Measurements from ENCODE around the gene SEMA5B. TPM values are rescaled to one million over a fixed set of nuclear protein-coding genes. Genes with fewer than 3 reads are reported as not detected.

The SEMA5B gene
- total and polyA plus RNA-seq, 9 of the 15 experiments (the other 6 are each of a cell fraction or from before 2014, with no cell fraction given): not detected

GRCh38 chr3:122893754-122894668, 133.6 kb downstream of the SEMA5B start (continued):
- TF ChIP-seq, protein P1, sequence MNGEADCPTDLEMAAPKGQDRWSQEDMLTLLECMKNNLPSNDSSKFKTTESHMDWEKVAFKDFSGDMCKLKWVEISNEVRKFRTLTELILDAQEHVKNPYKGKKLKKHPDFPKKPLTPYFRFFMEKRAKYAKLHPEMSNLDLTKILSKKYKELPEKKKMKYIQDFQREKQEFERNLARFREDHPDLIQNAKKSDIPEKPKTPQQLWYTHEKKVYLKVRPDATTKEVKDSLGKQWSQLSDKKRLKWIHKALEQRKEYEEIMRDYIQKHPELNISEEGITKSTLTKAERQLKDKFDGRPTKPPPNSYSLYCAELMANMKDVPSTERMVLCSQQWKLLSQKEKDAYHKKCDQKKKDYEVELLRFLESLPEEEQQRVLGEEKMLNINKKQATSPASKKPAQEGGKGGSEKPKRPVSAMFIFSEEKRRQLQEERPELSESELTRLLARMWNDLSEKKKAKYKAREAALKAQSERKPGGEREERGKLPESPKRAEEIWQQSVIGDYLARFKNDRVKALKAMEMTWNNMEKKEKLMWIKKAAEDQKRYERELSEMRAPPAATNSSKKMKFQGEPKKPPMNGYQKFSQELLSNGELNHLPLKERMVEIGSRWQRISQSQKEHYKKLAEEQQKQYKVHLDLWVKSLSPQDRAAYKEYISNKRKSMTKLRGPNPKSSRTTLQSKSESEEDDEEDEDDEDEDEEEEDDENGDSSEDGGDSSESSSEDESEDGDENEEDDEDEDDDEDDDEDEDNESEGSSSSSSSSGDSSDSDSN (IDR thresholded peaks at IDR 0.05; ENCODE audit: borderline replicate concordance in 1 of 2, low read depth in 2 of 2, low read length in 2 of 2): no peak
- TF ChIP-seq ZNF133 (CRISPR knock-in tag; IDR thresholded peaks at IDR 0.05) (no peak), ZNF316 (IDR thresholded peaks at IDR 0.05) (peak; percentile 73)

GRCh38 chr3:122893282-122893681, 134.3 kb downstream of the SEMA5B start:
- no peak overlapping the region for H3K27ac ChIP-seq (ENCODE audit: extremely low read depth, low read depth, low read length)
- no peaks in the 10 kb centered on the region for H3K9me3 ChIP-seq (replicated peaks; ENCODE audit: control insufficient read depth, insufficient read depth, low read depth, low read length)
- H2AFZ ChIP-seq (ENCODE audit: low read depth, low read length): no peak overlapping the region
- H4K20me1 ChIP-seq (replicated peaks; ENCODE audit: control insufficient read depth, insufficient read depth, low read length): no peaks in the 10 kb centered on the region
- ATAC-seq (no peak), DNase-seq (ENCODE audit: extremely low read depth in 1 of 4, low spot score in 3 of 4) (no peak), FAIRE-seq (no peak)
- H3K27me3 ChIP-seq (ENCODE audit: control insufficient read depth in 2 of 2, insufficient read depth in 2 of 2, low read length in 2 of 2): peaks cover 9 to 29% of the 10 kb centered on the region in 2 experiments; a peak in 4 of 5 replicates
- ChIA-PET CTCF (ENCODE audit: low intra/inter-chr PET ratio) (no interaction called here), POLR2A (no interaction called here)
- BruUV-seq (replicated peaks): no TSS peak
- no peaks in the 10 kb centered on the region for H3K9me1 ChIP-seq (ENCODE audit: control insufficient read depth, insufficient read depth, low read length)
- WGBS (ENCODE audit: insufficient coverage, low coverage, missing lambda C conversion rate): 8% methylated on average over 8 of the region's 8 CpGs
- no peak overlapping the region for H3K4me3 ChIP-seq
- H3K79me2 ChIP-seq (ENCODE audit: control insufficient read depth, insufficient read depth, low read length): no peaks in the 10 kb centered on the region
- H3K36me3 ChIP-seq (ENCODE audit: control insufficient read depth, insufficient read depth, low read length): no peaks in the 10 kb centered on the region
- no peaks in the 10 kb centered on the region for H3K4me1 ChIP-seq (replicated peaks in 1 of 2; ENCODE audit: control insufficient read depth in 2 of 2, insufficient read depth in 2 of 2, low read length in 2 of 2)
- H3K9ac ChIP-seq (ENCODE audit: insufficient read depth in 1 of 2, low read depth in 2 of 2, low read length in 2 of 2): no peak overlapping the region
- intact Hi-C loops (cut with micrococcal nuclease) (no loop called here), in situ Hi-C loops (cut with MboI) (no loop called here)
- H3K4me2 ChIP-seq (ENCODE audit: insufficient read depth, low read length): no peak overlapping the region
- TF ChIP-seq, protein P2, sequence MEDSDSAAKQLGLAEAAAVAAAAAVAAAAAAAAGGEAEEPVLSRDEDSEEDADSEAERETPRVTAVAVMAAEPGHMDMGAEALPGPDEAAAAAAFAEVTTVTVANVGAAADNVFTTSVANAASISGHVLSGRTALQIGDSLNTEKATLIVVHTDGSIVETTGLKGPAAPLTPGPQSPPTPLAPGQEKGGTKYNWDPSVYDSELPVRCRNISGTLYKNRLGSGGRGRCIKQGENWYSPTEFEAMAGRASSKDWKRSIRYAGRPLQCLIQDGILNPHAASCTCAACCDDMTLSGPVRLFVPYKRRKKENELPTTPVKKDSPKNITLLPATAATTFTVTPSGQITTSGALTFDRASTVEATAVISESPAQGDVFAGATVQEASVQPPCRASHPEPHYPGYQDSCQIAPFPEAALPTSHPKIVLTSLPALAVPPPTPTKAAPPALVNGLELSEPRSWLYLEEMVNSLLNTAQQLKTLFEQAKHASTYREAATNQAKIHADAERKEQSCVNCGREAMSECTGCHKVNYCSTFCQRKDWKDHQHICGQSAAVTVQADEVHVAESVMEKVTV (CRISPR knock-in tag; IDR thresholded peaks at IDR 0.05): no peak
- TF ChIP-seq ZNF57 (CRISPR knock-in tag; IDR thresholded peaks at IDR 0.05): no peak
- no peak for TF ChIP-seq ZNF764 (CRISPR knock-in tag; IDR thresholded peaks at IDR 0.05; ENCODE audit: low read depth)
- no peak for TF ChIP-seq ZBTB5 (IDR thresholded peaks at IDR 0.05)
- no peak for TF ChIP-seq EWSR1 (IDR thresholded peaks at IDR 0.05; ENCODE audit: borderline replicate concordance, low read depth, partially characterized antibody)

Measured in K562 (cell line).